T-helper 2 cell (primary cell): ENCODE results near the gene CERS5.

ENCODE experiments used
- DNase-seq, 5 experiments: peaks; one replicate each; pipeline versions ENCODE4 v3.0.0 to v3.0.0-alpha.2; 2012 to 2022
- total RNA-seq, 2 donors: gene quantifications; one replicate each; lab custom pipeline; 2026; lab: John Stamatoyannopoulos, UW

Gene CERS5
- 28.8 to 30.6 reads per million in 2 donors for total RNA-seq

DNA sequence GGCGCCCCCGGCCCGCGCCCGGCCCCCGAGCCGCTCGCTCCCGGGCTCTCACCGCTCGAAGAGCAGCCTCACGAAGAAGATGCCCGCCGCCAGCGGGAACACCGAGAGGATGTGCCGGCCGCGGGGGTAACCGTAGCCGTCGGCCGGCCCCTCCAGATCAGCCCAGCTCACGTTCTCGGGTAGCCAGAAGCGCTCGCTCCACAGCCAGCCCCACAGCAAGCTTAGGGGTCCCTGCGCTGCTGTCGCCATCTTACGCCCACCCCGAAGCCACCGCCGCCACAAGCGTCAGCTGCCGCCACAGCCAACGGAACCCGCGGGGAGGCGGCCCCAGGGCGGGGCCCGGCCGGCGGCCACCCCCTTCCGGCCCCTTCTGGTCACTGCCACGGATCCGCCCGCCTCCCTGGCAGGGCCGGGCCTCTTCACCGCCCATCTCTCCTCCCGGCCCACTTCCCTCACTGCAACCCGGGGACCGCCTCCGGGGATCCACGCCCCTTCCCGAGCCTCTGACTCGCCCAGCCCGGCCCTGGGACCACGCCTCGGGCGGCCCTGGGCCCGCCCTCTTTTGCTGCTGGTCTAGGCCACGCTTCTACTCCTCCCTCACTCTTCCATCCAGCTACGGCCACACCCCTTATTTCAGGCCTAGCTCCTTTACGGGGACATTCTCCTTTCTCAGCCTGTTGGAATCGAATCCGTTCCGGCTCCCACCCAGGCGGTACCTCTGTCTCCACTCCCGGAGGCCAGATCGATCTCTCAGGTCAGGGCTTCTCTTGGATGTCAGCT is at the start of gene CERS5:
CERS5 (minus strand) TSS at position 321 of the 780 bp plus-strand sequence; CDS start at position 249, 72 bp downstream.
- DNase-seq: peak; percentile 92 to 99 (median 96)

DNA sequence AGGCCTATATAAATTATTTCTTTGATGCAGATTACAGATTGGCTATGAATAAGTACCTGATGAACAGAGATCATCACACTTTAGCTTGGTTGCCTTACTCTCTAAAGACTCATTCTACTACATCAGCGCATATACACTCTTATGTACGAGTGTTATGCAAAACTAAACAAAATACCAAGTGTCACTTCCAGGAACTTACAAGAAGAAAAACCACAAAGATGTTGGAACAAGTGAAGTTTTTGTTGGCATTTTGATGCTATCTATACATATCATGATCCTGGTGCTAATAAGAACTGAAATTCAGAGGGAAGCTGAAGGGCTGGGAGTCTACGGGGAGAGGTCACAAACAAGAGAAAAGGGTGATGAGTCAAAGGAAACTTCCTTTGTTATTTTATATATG is 47.9 kb upstream of the CERS5 start:
- peak in 1 of 5 experiments; percentile 47 for DNase-seq

DNA sequence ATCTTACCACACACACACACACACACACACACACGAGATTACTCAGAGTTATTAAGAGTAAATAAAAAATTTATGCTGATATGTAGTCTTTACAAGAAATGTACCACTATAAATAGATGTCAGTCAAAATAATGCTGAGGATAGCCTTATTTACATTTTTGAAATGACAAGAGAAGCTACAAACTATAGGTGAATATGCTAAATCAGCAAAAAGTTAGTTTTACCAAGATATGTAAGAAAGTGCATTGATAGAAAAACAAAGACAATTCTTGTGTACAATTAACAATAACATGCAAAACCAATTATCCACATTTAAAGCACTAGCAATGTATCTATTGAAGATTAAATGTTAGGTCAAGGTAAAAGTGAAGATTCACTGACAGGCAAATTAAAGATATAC is 46.8 kb upstream of the CERS5 start:
- DNase-seq: no peak

- DNase-seq: no peak
Measured at GRCh38 chr12:50213439-50213838, 46.3 kb upstream of the CERS5 start.

GRCh38 chr12:50212071-50212467 is 44.9 kb upstream of the CERS5 start:
- no peak for DNase-seq

DNA sequence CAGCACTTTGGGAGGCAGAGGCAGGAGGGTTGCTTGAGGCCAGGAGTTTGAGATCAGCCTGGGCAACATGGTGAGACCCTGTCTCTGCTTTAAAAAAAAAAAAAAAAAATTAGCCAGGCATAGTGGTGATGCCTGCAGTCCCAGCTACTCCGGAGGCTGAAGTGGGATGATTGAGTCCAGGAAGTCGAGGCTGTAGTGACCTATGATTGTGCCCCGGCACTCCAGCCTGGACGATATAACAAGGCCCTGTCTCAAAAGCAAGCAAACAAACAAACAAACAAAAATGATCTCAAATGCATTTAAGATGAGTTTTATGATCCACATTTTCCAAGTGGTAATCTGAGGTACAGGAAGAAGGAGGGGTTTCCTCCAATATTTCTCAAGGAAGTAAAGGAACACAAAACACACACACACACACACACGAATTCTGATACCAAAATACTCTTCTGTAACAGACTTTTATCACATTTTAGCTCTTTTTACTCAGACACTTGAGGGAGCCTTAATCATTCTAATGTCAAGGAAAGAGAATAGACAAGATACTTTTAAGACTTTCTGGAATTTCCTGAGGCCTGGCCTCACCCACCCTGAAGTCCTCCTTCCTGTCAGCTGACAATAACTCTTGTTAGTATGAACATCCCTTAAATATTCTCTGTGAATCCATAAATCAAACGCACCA is 44.4 kb upstream of the CERS5 start:
- DNase-seq: no peak

- no peak for DNase-seq
Measured at GRCh38 chr12:50207424-50207823, 40.3 kb upstream of the CERS5 start.

GRCh38 chr12:50205648-50206047 is 38.5 kb upstream of the CERS5 start:
- DNase-seq: no peak

DNA sequence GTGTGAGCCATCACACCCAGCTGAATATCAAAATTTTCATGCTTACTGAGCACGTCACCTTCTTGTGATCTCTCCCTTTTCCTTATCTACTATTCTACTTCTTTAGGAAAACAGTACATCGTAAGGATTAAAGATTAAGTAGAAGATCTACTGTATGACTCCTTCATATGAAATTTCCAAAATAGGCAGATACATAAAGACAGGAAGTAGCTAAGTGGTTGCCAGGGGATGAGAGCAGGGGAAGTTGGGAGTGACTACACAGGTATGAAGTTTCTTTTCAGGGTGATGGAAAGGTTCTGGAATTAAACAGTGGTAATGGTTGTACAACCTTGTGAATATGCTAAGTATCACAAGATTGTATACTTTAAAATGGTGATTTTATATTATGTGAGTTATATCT is 36.5 kb upstream of the CERS5 start:
- DNase-seq: no peak

DNA sequence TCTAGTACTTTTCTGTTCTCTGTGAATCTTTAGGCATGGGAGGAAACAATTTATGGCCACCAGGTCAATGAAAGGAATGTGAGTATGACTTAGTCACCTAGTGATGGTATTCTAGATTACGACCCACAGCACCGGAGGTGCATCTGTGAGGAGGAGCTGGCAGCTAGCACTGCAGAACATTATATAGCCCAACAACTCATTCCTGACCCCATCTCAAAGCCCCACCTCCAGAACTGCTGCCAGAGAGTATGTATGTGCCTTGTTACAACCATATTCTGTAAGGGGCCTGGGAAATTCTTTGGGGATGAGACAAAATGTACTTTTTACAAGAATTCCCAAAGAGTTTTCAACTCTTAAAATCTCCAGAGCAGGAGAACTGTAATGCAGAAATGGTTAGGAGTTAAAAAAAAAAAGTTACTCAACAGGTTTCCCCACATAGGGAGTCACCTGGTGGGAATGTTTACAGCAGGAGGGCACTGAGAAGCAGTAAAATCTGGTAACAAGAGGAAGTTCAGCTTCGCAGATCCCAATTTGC is 34.9 kb upstream of the CERS5 start:
- no peak for DNase-seq

GRCh38 chr12:50200552-50201273 is 33.5 kb upstream of the CERS5 start:
- DNase-seq: no peak

DNA sequence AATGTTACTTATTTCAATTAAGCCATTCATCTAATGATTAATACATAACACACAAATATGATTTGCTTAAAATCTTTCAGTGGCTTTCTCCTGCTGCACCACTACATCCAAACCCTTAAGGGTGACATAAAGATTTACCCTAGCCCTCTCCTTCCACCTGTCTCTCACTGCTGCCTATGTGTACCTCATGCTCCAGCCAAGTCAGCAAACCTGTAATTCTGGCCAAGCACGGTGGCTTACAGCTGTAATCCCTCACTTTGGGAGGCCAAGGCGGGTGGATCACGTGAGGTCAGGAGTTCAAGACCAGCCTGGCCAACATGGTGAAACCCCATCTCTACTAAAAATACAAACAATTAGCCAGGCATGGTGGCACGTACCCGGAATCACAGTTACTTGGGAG is 31.7 kb upstream of the CERS5 start:
- no peak for DNase-seq

GRCh38 chr12:50197297-50197727 is 30.1 kb upstream of the CERS5 start:
- DNase-seq: no peak

DNA sequence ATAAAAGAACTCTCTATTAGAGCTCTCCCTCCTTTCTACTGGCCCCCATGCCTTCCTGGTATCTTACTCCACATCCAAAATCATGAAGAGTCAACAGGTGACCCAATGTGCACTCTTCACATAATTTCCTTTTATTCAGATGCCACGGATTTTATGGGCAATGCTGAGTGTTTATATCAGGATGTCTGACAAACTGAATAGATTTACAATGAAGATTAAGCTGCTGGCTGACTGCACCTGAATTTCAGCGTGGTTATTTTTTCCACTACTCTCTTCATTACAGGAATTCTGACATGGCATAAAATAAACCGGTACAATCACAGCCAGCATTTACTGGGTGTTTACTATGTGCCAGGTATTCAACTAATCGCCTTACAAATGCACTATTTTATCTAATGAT is 29.4 kb upstream of the CERS5 start:
- no peak for DNase-seq

GRCh38 chr12:50195832-50196231 is 28.7 kb upstream of the CERS5 start:
- DNase-seq: no peak

- no peak for DNase-seq
Measured at GRCh38 chr12:50192908-50193307, 25.7 kb upstream of the CERS5 start.

DNA sequence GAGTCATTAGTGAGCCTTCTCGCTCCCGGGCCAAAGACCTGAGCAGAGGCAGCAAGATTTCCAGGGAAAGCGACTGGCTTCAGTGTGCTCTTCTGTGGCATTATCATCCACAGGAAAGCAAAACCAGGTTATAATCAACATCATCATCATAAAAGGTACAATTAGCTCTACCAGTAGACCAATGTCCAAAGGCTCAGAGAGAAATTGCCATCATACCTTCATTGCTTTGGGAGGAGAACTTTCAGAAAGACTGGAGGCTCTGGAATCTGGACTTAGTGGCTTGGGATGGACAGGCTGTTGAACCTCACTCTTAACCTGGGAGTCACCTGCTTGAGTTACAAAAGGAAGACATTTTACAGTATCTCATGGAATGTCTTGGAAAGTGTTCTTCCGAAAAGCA is 25.1 kb upstream of the CERS5 start:
- no peak for DNase-seq

DNA sequence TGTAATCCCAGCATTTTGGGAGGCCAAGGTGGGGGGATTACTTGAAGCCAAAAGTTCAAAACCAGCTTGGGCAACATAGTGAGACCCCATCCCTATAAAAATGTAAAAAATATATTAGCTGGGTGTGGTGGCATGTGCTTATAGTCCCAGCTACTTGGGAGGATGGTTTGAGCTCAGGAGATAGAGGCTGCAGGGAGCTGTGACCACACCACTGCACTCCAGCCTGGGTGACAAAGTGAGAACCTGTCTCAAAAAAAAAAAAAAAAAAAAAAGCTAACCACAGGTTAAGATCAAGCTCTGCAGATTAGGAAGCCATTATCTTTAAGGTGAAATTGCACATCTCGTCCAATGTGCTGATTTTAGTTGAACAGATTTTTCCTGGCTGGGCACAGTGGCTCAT is 23.7 kb upstream of the CERS5 start:
- DNase-seq: peak in 1 of 5 experiments; percentile 87

- peak in 1 of 5 experiments; percentile 92 for DNase-seq
Measured at GRCh38 chr12:50188875-50189575, 21.9 kb upstream of the CERS5 start.

GRCh38 chr12:50188241-50188781 is 21.1 kb upstream of the CERS5 start:
- no peak for DNase-seq

- DNase-seq: peak in 2 of 5 experiments; percentile 26 to 95
Measured at GRCh38 chr12:50187084-50187900, 20.1 kb upstream of the CERS5 start.
